Neural crest cell (in vitro differentiated cells): ENCODE data around the gene SEMA6D. TPM values are rescaled to one million over a fixed set of nuclear protein-coding genes. Genes with fewer than 3 reads are reported as not detected.

Experiments used
- DNase-seq: peaks from one replicate; pipeline ENCODE4 v3.0.0; 2021; ENCODE audit warnings: low read depth, mixed read lengths, low spot score
- H3K27ac Mint-ChIP-seq: one replicate; pipeline ENCODE4 v1.8.0; 2021; ENCODE audit warnings: mild to moderate bottlenecking, mixed read lengths; ENCODE audit not compliant: unreplicated experiment
- H3K27me3 Mint-ChIP-seq: 2 replicates; pipeline ENCODE4 v1.8.0; 2021; ENCODE audit warnings: low read depth, mild to moderate bottlenecking, mixed read lengths
- H3K36me3 Mint-ChIP-seq: 2 replicates; pipeline ENCODE4 v1.8.0; 2021; ENCODE audit warnings: low read depth, mild to moderate bottlenecking, mixed read lengths
- H3K4me1 Mint-ChIP-seq: 2 replicates; pipeline ENCODE4 v1.8.0; 2021; ENCODE audit warnings: mixed read lengths
- H3K4me3 Mint-ChIP-seq: one replicate; pipeline ENCODE4 v1.8.0; 2021; ENCODE audit warnings: mild to moderate bottlenecking, mixed read lengths
- H3K9me3 Mint-ChIP-seq: 2 replicates; pipeline ENCODE4 v1.8.0; 2021; ENCODE audit warnings: mixed read lengths
- CTCF ChIP-seq: fragments of 200-600 bp; sonication (generic); conservative IDR thresholded peaks from 2 replicates; pipeline ENCODE4 v1.5.0; 2021; ENCODE audit warnings: antibody characterized with exemption, mild to moderate bottlenecking
- total RNA-seq: library from RNA; stranded (reverse); gene quantifications from 2 replicates; pipeline ENCODE4 v1.2.1, GENCODE V29; 2021

Gene SEMA6D
- total RNA-seq, 1 donor from 2014 or later = 11.1 TPM

GRCh38 chr15:47708161-47708980, 8.9 kb upstream of the SEMA6D start:
- Mint-ChIP-seq H3K4me3 (no peak overlapping the region), H3K27ac (no peak overlapping the region), H3K9me3 (no peaks in the 10 kb centered on the region), H3K4me1 (no peaks in the 10 kb centered on the region), H3K27me3 (no peaks in the 10 kb centered on the region), H3K36me3 (no peaks in the 10 kb centered on the region)
- no peak for DNase-seq
- TF ChIP-seq CTCF = no peak

- peaks cover 14% of the 10 kb centered on the region for H3K4me1 Mint-ChIP-seq
- peaks cover 6% of the 10 kb centered on the region for H3K27me3 Mint-ChIP-seq
- peak; percentile 63 for TF ChIP-seq CTCF
- DNase-seq = no peak
- H3K9me3 Mint-ChIP-seq = no peaks in the 10 kb centered on the region
- no peak overlapping the region for H3K27ac Mint-ChIP-seq
- no peak overlapping the region for H3K4me3 Mint-ChIP-seq
- no peaks in the 10 kb centered on the region for H3K36me3 Mint-ChIP-seq
Measured at GRCh38 chr15:47711655-47712054, 5.7 kb upstream of the SEMA6D start.

GRCh38 chr15:47715402-47715801, 1.9 kb upstream of the SEMA6D start:
- Mint-ChIP-seq H3K27me3 (peaks cover 28% of the 10 kb centered on the region), H3K27ac (no peak overlapping the region), H3K4me1 (peaks cover 32% of the 10 kb centered on the region), H3K36me3 (no peaks in the 10 kb centered on the region), H3K4me3 (peak overlapping the region; percentile 65), H3K9me3 (no peaks in the 10 kb centered on the region)
- no peak for TF ChIP-seq CTCF
- no peak for DNase-seq

- DNase-seq = no peak
- Mint-ChIP-seq H3K27ac (no peak overlapping the region), H3K9me3 (no peaks in the 10 kb centered on the region), H3K4me3 (peak overlapping the region; percentile 93), H3K27me3 (peaks cover 30% of the 10 kb centered on the region), H3K36me3 (no peaks in the 10 kb centered on the region), H3K4me1 (peaks cover 34% of the 10 kb centered on the region)
- no peak for TF ChIP-seq CTCF
Measured at GRCh38 chr15:47715856-47716445, 1.4 kb upstream of the SEMA6D start.

- H3K4me1 Mint-ChIP-seq = peaks cover 38% of the 10 kb centered on the region
- peak overlapping the region; percentile 93 for H3K4me3 Mint-ChIP-seq
- DNase-seq = no peak
- peaks cover 30% of the 10 kb centered on the region for H3K27me3 Mint-ChIP-seq
- no peaks in the 10 kb centered on the region for H3K36me3 Mint-ChIP-seq
- no peak for TF ChIP-seq CTCF
- no peak overlapping the region for H3K27ac Mint-ChIP-seq
- no peaks in the 10 kb centered on the region for H3K9me3 Mint-ChIP-seq
Measured at GRCh38 chr15:47716516-47716915, 789 bp upstream of the SEMA6D start.
